H1 (cell line): ENCODE results near the gene CUX1. TPM values are rescaled to one million over a fixed set of nuclear protein-coding genes. Genes with fewer than 3 reads are reported as not detected.

Experiments used
- CTCF ChIA-PET: fragments of 300-600 bp; sonication (Branson Sonifier 250); formaldehyde crosslinking; loops from one replicate; lab custom pipeline; 2021; ENCODE audit not compliant: partially characterized antibody; lab: Charles Lee
- POLR2A ChIA-PET: fragments of 300-600 bp; sonication (Branson Sonifier 250); formaldehyde crosslinking; loops from one replicate; lab custom pipeline; 2021; ENCODE audit warnings: inconsistent platforms; ENCODE audit not compliant: partially characterized antibody; lab: Charles Lee
- DNase-seq, 2 experiments: peaks; one replicate each; pipeline versions ENCODE4 v3.0.0 to v3.0.0-alpha.2; 2010 to 2022; ENCODE audit warnings: low spot score in 2 of 2, low read depth in 1 of 2, mixed read lengths in 1 of 2
- FAIRE-seq: peaks from 2 replicates; lab custom pipeline; 2011; peaks lifted over from hg19 to GRCh38; lab: Jason Lieb, UNC
- H2AFZ ChIP-seq: 2 replicates; pipeline ENCODE4 v1.8.1; 2012; ENCODE audit warnings: low read length, inconsistent platforms
- H2AK5ac ChIP-seq: 2 replicates; pipeline ENCODE4 v1.6.1; 2013; ENCODE audit warnings: low read depth, low read length
- H2BK120ac ChIP-seq: replicated peaks from 2 replicates; pipeline ENCODE3; 2013; ENCODE audit warnings: low read depth, low read length, inconsistent platforms
- H2BK12ac ChIP-seq: 2 replicates; pipeline ENCODE4 v1.6.1; 2013; ENCODE audit warnings: low read depth, low read length
- H2BK15ac ChIP-seq: 2 replicates; pipeline ENCODE4 v1.6.1; 2013; ENCODE audit warnings: low read length
- H2BK20ac ChIP-seq: 2 replicates; pipeline ENCODE4 v1.6.1; 2013; ENCODE audit warnings: low read length
- H2BK5ac ChIP-seq: 2 replicates; pipeline ENCODE4 v1.6.1; 2013; ENCODE audit warnings: low read depth, low read length
- H3K14ac ChIP-seq: 2 replicates; pipeline ENCODE4 v1.6.1; 2013; ENCODE audit warnings: inconsistent platforms; ENCODE audit not compliant: insufficient read length
- H3K18ac ChIP-seq: 2 replicates; pipeline ENCODE4 v1.6.1; 2013; ENCODE audit warnings: low read length; ENCODE audit errors: extremely low read depth
- H3K23ac ChIP-seq: 2 replicates; pipeline ENCODE4 v1.6.1; 2013; ENCODE audit warnings: inconsistent platforms; ENCODE audit not compliant: insufficient read length
- H3K23me2 ChIP-seq: 2 replicates; pipeline ENCODE4 v1.6.1; 2013; ENCODE audit warnings: low read depth, low read length
- H3K27ac ChIP-seq: 2 replicates; pipeline ENCODE4 v1.6.1; 2011; ENCODE audit warnings: low read depth, low read length, inconsistent platforms
- H3K27me3 ChIP-seq, 4 experiments: replicated peaks in 1 of 4; 1 replicate in 1 of 4; 2 replicates in 3 of 4; pipeline versions ENCODE4 v1.6.1 to v1.8.1; 2011 to 2013; ENCODE audit warnings: low read length in 3 of 4, mild to moderate bottlenecking in 3 of 4, inconsistent platforms in 2 of 4, mixed read lengths in 2 of 4, moderate library complexity in 1 of 4; ENCODE audit not compliant: control insufficient read depth in 3 of 4, insufficient read depth in 3 of 4; ENCODE audit errors: extremely low read depth in 1 of 4
- H3K36me3 ChIP-seq, 4 experiments: 2 replicates each; pipeline versions ENCODE4 v1.6.1 to v1.8.1; 2011 to 2013; ENCODE audit warnings: mild to moderate bottlenecking in 4 of 4, low read length in 3 of 4, moderate library complexity in 2 of 4, control low read depth in 1 of 4, inconsistent platforms in 1 of 4; ENCODE audit not compliant: insufficient read depth in 4 of 4, control insufficient read depth in 2 of 4
- H3K4ac ChIP-seq: replicated peaks from 2 replicates; pipeline ENCODE3; 2013; ENCODE audit warnings: low read length, low read depth, mixed read lengths, inconsistent platforms; ENCODE audit not compliant: insufficient read length
- H3K4me1 ChIP-seq, 4 experiments: replicated peaks in 1 of 4; 1 replicate in 1 of 4; 2 replicates in 3 of 4; pipeline versions ENCODE4 v1.6.1 to v1.8.1; 2011 to 2013; ENCODE audit warnings: low read length in 3 of 4, inconsistent platforms in 2 of 4, mixed read lengths in 1 of 4; ENCODE audit not compliant: insufficient read depth in 4 of 4, control insufficient read depth in 3 of 4
- H3K4me2 ChIP-seq, 2 experiments: 2 replicates each; pipeline versions ENCODE4 v1.6.1 to v1.8.1; 2011 to 2013; ENCODE audit warnings: low read depth in 2 of 2, low read length in 2 of 2, control low read depth in 1 of 2, inconsistent platforms in 1 of 2, mild to moderate bottlenecking in 1 of 2; ENCODE audit not compliant: insufficient read depth in 1 of 2
- H3K4me3 ChIP-seq, 4 experiments: fragments of 200-600, 300-600 bp in 1 of 4; sonication (generic), shearing (Covaris generic), sonication (Bioruptor Twin) in 1 of 4; 2 replicates each; pipeline versions ENCODE4 v1.5.1 to v1.8.1; 2011 to 2016; ENCODE audit warnings: low read length in 4 of 4, low read depth in 3 of 4, control low read depth in 2 of 4, inconsistent platforms in 2 of 4, mild to moderate bottlenecking in 2 of 4, mixed read lengths in 1 of 4, moderate library complexity in 1 of 4; ENCODE audit not compliant: insufficient read depth in 2 of 4; ENCODE audit errors: extremely low read depth in 1 of 4
- H3K56ac ChIP-seq: replicated peaks from 2 replicates; pipeline ENCODE3; 2013; ENCODE audit warnings: low read depth, mild to moderate bottlenecking, mixed read lengths, low read length, inconsistent platforms; ENCODE audit not compliant: insufficient read length
- H3K79me1 ChIP-seq: 2 replicates; pipeline ENCODE4 v1.6.1; 2013; ENCODE audit warnings: low read depth, low read length, control low read depth
- H3K79me2 ChIP-seq, 2 experiments: 2 replicates each; pipeline versions ENCODE4 v1.6.1 to v1.8.1; 2012 to 2013; ENCODE audit warnings: low read length in 2 of 2, mild to moderate bottlenecking in 2 of 2, inconsistent platforms in 1 of 2; ENCODE audit not compliant: insufficient read depth in 2 of 2, control insufficient read depth in 1 of 2
- H3K9ac ChIP-seq, 4 experiments: replicated peaks in 1 of 4; 1 replicate in 1 of 4; 2 replicates in 3 of 4; pipeline versions ENCODE4 v1.6.1 to v1.8.1; 2011 to 2013; ENCODE audit warnings: low read depth in 3 of 4, low read length in 3 of 4, control low read depth in 2 of 4, mild to moderate bottlenecking in 2 of 4, moderate library complexity in 2 of 4, inconsistent platforms in 1 of 4; ENCODE audit errors: extremely low read depth in 1 of 4
- H3K9me3 ChIP-seq, 2 experiments: 2 replicates each; pipeline versions ENCODE4 v1.6.1 to v1.8.1; 2012 to 2013; ENCODE audit warnings: mild to moderate bottlenecking in 2 of 2, moderate library complexity in 2 of 2, control low read depth in 1 of 2, inconsistent platforms in 1 of 2, low read depth in 1 of 2, low read length in 1 of 2, mixed read lengths in 1 of 2; ENCODE audit not compliant: insufficient read depth in 2 of 2
- H4K20me1 ChIP-seq, 2 experiments: replicated peaks in 1 of 2; 2 replicates each; pipeline versions ENCODE3 to v1.8.1; 2011 to 2013; ENCODE audit warnings: inconsistent platforms in 2 of 2, low read length in 2 of 2, mild to moderate bottlenecking in 1 of 2; ENCODE audit not compliant: insufficient read depth in 2 of 2, control insufficient read depth in 1 of 2
- H4K5ac ChIP-seq: 2 replicates; pipeline ENCODE4 v1.6.1; 2013; ENCODE audit warnings: low read length, low read depth, mixed read lengths, inconsistent platforms; ENCODE audit not compliant: insufficient read length
- H4K8ac ChIP-seq: 2 replicates; pipeline ENCODE4 v1.8.0; 2013; ENCODE audit warnings: mild to moderate bottlenecking, moderate library complexity, low read length, inconsistent platforms; ENCODE audit not compliant: insufficient read depth; ENCODE audit errors: extremely low read depth
- H4K91ac ChIP-seq: replicated peaks from 2 replicates; pipeline ENCODE3; 2013; ENCODE audit warnings: low read length, mixed read lengths, inconsistent platforms; ENCODE audit not compliant: insufficient read length
- JUND ChIP-seq: IDR thresholded peaks from 2 replicates; pipeline ENCODE4 v1.6.1; 2011; ENCODE audit warnings: mild to moderate bottlenecking, improper control_type of control experiment, low read length
- KDM1A ChIP-seq: fragments of 200-600, 300-600 bp; sonication (generic); IDR thresholded peaks from 2 replicates; pipeline ENCODE4 v1.7.1; 2016; ENCODE audit warnings: mild to moderate bottlenecking, low read length, borderline replicate concordance
- KDM4A ChIP-seq: IDR thresholded peaks from one replicate; pipeline ENCODE4 v1.7.1; 2012; ENCODE audit warnings: low read depth, mild to moderate bottlenecking, moderate library complexity, low read length, inconsistent platforms; ENCODE audit not compliant: severe bottlenecking
- SP2 ChIP-seq: IDR thresholded peaks from 2 replicates; pipeline ENCODE4 v1.6.1; 2012; ENCODE audit warnings: mild to moderate bottlenecking, low read length, inconsistent platforms
- YY1 ChIP-seq: IDR thresholded peaks from 2 replicates; pipeline ENCODE4 v1.6.1; 2011; ENCODE audit warnings: low read depth, mild to moderate bottlenecking, low read length
- ZNF274 ChIP-seq: IDR thresholded peaks from 2 replicates; pipeline ENCODE4 v1.7.0; 2012; ENCODE audit warnings: low read length, borderline replicate concordance; ENCODE audit errors: extremely low read depth
- WGBS, 2 experiments: shearing (Covaris generic) in 1 of 2; methylation state at CpG; one replicate each; pipeline versions ENCODE4 v1.1.6 to v1.1.7; 2013 to 2015; ENCODE audit warnings: low lambda C conversion rate in 2 of 2, mixed read lengths in 2 of 2, inconsistent platforms in 1 of 2, low coverage in 1 of 2, missing lambda C conversion rate in 1 of 2; ENCODE audit not compliant: insufficient replicate concordance in 2 of 2, insufficient coverage in 1 of 2, insufficient read length in 1 of 2; ENCODE audit errors: extremely low coverage in 1 of 2, missing lambda C conversion rate in 1 of 2; 5-methylcytosine and 5-hydroxymethylcytosine counted together
- polyA plus RNA-seq, 7 experiments: library from polyadenylated mRNA; depleted of rRNA in 3 of 7; stranded (reverse) in 5 of 7; unstranded in 2 of 7; fragments of >200 nt in 5 of 7; fragments of 200-250 nt in 2 of 7; gene quantifications; 1 replicate in 5 of 7; 2 replicates in 1 of 7; 4 replicates in 1 of 7; pipeline versions ENCODE4 v1.2.1 to v1.2.3, GENCODE V29; 2011 to 2013; ENCODE audit warnings: missing spikeins in 2 of 7, mixed read lengths in 2 of 7
- total RNA-seq: library from RNA; stranded (reverse); fragmentation: NEBNext Ultra II Directional; extraction: Animal tissue kit (Norgen Biotek cat#: 25700); gene quantifications from 2 replicates; pipeline ENCODE4 v1.2.1, GENCODE V29; 2021

Gene CUX1
- total and polyA plus RNA-seq, 2 of the 8 experiments (the other 6 are each of a cell fraction or from before 2014, with no cell fraction given), result 21.6 to 65.9 TPM

GRCh38 chr7:101829374-101829773 lies 11.9 kb downstream of the CUX1 start:
- H4K20me1 ChIP-seq, result peaks cover 41 to 49% of the 10 kb centered on the region in 2 experiments
- no peak overlapping the region for H3K18ac ChIP-seq
- peaks cover 2 to 7% (median 3%) of the 10 kb centered on the region in 4 experiments; a peak in 6 of 7 replicates for H3K4me1 ChIP-seq
- no peak overlapping the region for H2BK12ac ChIP-seq
- no peak overlapping the region for H2BK15ac ChIP-seq
- no peak overlapping the region for H3K4ac ChIP-seq
- H3K4me2 ChIP-seq, result no peak overlapping the region
- no peak for DNase-seq
- 94% methylated on average over 14 of the region's 14 CpGs; no CpG with 5 or more reads in 1 of the 2 experiments for WGBS, 2 experiments
- H3K9me3 ChIP-seq, result no peaks in the 10 kb centered on the region
- CTCF ChIA-PET, result interaction anchor here (1.1 to 1.2 kb wide), 2 partner anchors 12 to 15 kb away, joined by 3 to 4 read pairs; partner anchors contain the start of gene CUX1
- H3K79me2 ChIP-seq, result peaks cover 74 to 98% of the 10 kb centered on the region in 2 experiments
- peaks cover 19% of the 10 kb centered on the region; the same call in 1 of the 2 replicates for H3K79me1 ChIP-seq
- no peak overlapping the region for H2BK20ac ChIP-seq
- no peak overlapping the region for H2BK5ac ChIP-seq
- H2BK120ac ChIP-seq, result no peak overlapping the region
- no peak for FAIRE-seq
- H3K36me3 ChIP-seq, result no peaks in the 10 kb centered on the region; a peak in 1 of 8 replicates
- H2AFZ ChIP-seq, result no peak overlapping the region
- H4K91ac ChIP-seq, result no peak overlapping the region
- H3K23me2 ChIP-seq, result no peaks in the 10 kb centered on the region
- H3K9ac ChIP-seq, result no peak overlapping the region
- no peak overlapping the region for H3K56ac ChIP-seq
- H3K27me3 ChIP-seq, result no peaks in the 10 kb centered on the region
- no peak overlapping the region for H3K4me3 ChIP-seq
- H4K5ac ChIP-seq, result no peak overlapping the region
- no peak overlapping the region for H4K8ac ChIP-seq
- no peak overlapping the region for H3K23ac ChIP-seq
- no peak overlapping the region for H2AK5ac ChIP-seq
- POLR2A ChIA-PET, result no interaction called here
- H3K27ac ChIP-seq, result no peak overlapping the region
- no peak overlapping the region for H3K14ac ChIP-seq
- TF ChIP-seq JUND, result no peak
- no peak for TF ChIP-seq SP2
- no peak for TF ChIP-seq ZNF274
- no peak for TF ChIP-seq KDM1A
- TF ChIP-seq KDM4A, result no peak
- TF ChIP-seq YY1, result no peak
